ENCODE data around the gene AGL. TPM values are rescaled to one million over a fixed set of nuclear protein-coding genes. Genes with fewer than 3 reads are reported as not detected.
"Not testable (repeated sequence)": the region's sequence is repeated elsewhere in the genome, so short reads cannot be mapped to it uniquely, and the experiment has no call there.

The AGL gene
- polyA plus RNA-seq, 2 of the 4 experiments (the other 2 are of a cell fraction) = 5.5 to 7.4 TPM

DNA sequence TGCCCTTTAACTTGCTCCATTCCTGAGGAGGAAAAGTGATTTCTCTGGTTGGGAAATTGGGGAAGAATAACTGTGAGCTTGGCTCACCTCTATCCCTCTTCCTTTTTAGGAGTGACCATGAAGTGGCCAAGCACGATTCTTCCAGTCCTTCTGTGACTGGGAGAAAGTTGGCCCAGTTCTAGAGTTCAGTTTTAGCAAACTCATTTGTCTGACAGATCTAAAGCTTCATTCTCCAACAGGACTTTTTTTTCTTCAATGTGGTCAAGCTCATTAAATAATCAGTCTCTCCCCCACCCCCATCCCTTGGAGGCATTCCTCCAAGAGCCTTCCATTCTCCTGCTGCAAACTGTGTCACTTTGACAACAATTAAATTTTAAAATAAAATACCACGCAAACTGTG, 6.4 kb upstream of the AGL start:
- POLR2A ChIA-PET = no interaction called here
- 83% methylated on average over 2 of the region's 2 CpGs for WGBS (ENCODE audit: missing lambda C conversion rate)

DNA sequence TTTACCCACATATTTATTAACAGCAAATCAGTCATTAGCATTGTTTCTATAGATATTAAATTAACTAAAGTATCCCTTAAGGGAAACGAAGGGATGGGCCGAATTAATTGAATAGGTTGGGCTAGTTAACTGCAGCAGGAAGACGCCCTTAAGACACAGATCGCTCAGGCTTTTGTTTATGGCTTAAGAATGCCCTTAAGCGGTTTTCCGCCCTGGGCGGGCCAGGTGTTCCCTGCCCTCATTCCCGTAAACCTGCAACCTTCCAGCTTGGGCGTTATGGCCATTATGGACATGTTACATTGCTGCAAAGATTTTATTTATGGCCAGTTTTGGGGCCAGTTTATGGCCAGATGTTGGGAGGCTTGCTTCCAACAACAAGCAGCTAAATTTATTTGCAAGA, 5.0 kb upstream of the AGL start:
- H3K9me3 ChIP-seq; H3K4me3 ChIP-seq; POLR2A ChIA-PET; H3K27ac ChIP-seq; H3K4me1 ChIP-seq; H3K4me2 ChIP-seq; ATAC-seq; DNase-seq (ENCODE audit: low read depth in 1 of 2, low spot score in 1 of 2); CTCF ChIA-PET; FAIRE-seq: not testable (repeated sequence)
- 81% methylated on average over 9 of the region's 9 CpGs for whole genome bisulfite sequencing (ENCODE audit: missing lambda C conversion rate)

More for the DNA sequence above, 6.4 kb upstream of the AGL start:
- Histone ChIP-seq H3K4me1 (no peaks in the 10 kb centered on the region), H3K27ac (no peak overlapping the region), H3K4me2 (no peak overlapping the region), H3K4me3 (no peak overlapping the region), H3K9me3 (no peaks in the 10 kb centered on the region)
- ATAC-seq = no peak
- FAIRE-seq = no peak
- no peak for TF ChIP-seq SMC3 (IDR thresholded peaks at IDR 0.05)
- TF ChIP-seq FOXS1 (CRISPR knock-in tag; IDR thresholded peaks at IDR 0.05) = no peak
- no peak for TF ChIP-seq RCOR1 (IDR thresholded peaks at IDR 0.05; ENCODE audit: low read depth, low read length)
- TF ChIP-seq, protein P1, sequence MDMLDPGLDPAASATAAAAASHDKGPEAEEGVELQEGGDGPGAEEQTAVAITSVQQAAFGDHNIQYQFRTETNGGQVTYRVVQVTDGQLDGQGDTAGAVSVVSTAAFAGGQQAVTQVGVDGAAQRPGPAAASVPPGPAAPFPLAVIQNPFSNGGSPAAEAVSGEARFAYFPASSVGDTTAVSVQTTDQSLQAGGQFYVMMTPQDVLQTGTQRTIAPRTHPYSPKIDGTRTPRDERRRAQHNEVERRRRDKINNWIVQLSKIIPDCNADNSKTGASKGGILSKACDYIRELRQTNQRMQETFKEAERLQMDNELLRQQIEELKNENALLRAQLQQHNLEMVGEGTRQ (IDR thresholded peaks at IDR 0.05) = no peak
- no peak for TF ChIP-seq HEYL (CRISPR knock-in tag; IDR thresholded peaks at IDR 0.05)
- no peak for TF ChIP-seq EHMT2 (IDR thresholded peaks at IDR 0.05; ENCODE audit: low read depth)
- TF ChIP-seq PHF8 (IDR thresholded peaks at IDR 0.05; ENCODE audit: borderline replicate concordance, low read depth) = no peak
- DNase-seq (ENCODE audit: low read depth in 1 of 2, low spot score in 1 of 2) = no peak
- CTCF ChIA-PET = no interaction called here

DNA sequence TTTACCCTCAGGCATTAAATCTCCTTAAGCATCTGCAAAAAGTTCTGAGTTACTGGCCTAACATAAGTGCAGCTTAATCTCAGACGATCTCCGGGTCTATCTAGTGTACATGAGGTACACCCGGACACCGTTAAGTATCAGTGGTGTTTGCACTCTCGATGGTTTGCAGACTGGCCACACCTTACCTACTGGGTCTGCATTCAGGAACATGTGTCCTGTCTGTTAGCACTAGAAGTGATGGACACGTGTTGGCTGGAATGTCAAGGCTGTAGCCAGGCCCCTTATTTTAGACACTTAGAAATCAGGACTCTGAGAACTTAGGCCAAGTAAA, 783 bp upstream of the AGL start:
- no peak for FAIRE-seq

DNA sequence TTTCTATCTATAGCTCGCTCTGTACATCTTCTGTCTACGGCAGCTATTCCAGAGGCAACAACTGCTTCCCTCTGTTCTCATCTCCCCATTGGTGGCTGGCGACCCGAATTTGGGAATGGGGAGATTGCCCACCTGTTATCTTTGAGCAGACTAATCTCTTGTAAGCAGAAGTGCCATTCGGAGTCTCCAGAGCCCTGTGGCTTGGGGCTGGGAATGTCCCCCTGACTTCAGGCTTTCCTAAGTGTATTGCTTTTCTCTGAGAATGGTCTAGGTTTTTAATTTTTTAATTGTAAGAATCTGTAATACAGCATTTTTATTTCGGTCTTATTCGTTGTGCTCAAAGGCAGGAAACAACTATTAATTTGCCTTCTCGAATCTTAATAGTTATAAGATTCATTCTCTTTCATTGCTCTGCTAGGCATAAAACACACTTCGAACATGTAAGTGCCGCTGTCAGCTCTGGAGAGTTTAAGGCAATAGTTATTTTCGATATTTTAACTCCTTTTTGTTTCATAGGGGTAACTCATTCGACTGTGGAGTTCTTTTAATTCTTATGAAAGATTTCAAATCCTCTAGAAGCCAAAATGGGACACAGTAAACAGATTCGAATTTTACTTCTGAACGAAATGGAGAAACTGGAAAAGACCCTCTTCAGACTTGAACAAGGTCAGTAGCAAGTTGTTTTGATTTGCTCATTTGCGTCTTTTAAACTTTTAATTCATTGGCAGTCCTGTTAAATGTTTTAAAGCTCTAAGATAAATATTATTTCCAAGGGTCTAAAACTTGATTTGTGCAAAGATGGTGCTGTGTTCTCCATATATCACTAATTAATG, 514 bp downstream of the AGL start:
- H3K4me1 ChIP-seq = peaks cover 8% of the 10 kb centered on the region; the same call in 1 of the 3 replicates
- 4% methylated on average over 15 of the region's 15 CpGs for WGBS (ENCODE audit: missing lambda C conversion rate)
- ATAC-seq (peak; percentile 32 to 37; a peak in 4 of 6 replicates), DNase-seq (ENCODE audit: low read depth in 1 of 2, low spot score in 1 of 2) (no peak), FAIRE-seq (no peak)
- peak overlapping the region; percentile 94 for H3K4me3 ChIP-seq
- ChIA-PET POLR2A (no interaction called here), CTCF (no interaction called here)
- peak overlapping the region; percentile 76 for H3K4me2 ChIP-seq
- H3K27ac ChIP-seq = peak overlapping the region; percentile 78 to 94
- H3K9me3 ChIP-seq = no peaks in the 10 kb centered on the region
- TF ChIP-seq CHD2 (IDR thresholded peaks at IDR 0.05; ENCODE audit: low read length, partially characterized antibody) (no peak), BHLHE40 (IDR thresholded peaks at IDR 0.05; ENCODE audit: low read depth, low read length) (no peak), EHMT2 (IDR thresholded peaks at IDR 0.05; ENCODE audit: low read depth) (no peak), ZSCAN20 (CRISPR knock-in tag; IDR thresholded peaks at IDR 0.05) (no peak), CBX8 (IDR thresholded peaks at IDR 0.05) (no peak), NR3C1 (IDR thresholded peaks at IDR 0.05) (no peak), JUNB (IDR thresholded peaks at IDR 0.05) (no peak), ZFP36 (IDR thresholded peaks at IDR 0.05; ENCODE audit: borderline replicate concordance, partially characterized antibody) (no peak), POLR2AphosphoS2 (conservative IDR thresholded peaks at IDR 0.05; ENCODE audit: low read length) (no peak), MYC (IDR thresholded peaks at IDR 0.05; ENCODE audit: borderline replicate concordance, low read length) (no peak), HDAC2 (IDR thresholded peaks at IDR 0.05) (no peak), MAZ (IDR thresholded peaks at IDR 0.05; ENCODE audit: borderline replicate concordance, low read depth, low read length) (no peak), EP300 (IDR thresholded peaks at IDR 0.05) (no peak), KDM5A (IDR thresholded peaks at IDR 0.05) (no peak), EHF (CRISPR knock-in tag; IDR thresholded peaks at IDR 0.05) (no peak)
- TF ChIP-seq, protein P1 (IDR thresholded peaks at IDR 0.05) = no peak
- TF ChIP-seq, protein P2, sequence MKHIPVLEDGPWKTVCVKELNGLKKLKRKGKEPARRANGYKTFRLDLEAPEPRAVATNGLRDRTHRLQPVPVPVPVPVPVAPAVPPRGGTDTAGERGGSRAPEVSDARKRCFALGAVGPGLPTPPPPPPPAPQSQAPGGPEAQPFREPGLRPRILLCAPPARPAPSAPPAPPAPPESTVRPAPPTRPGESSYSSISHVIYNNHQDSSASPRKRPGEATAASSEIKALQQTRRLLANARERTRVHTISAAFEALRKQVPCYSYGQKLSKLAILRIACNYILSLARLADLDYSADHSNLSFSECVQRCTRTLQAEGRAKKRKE (CRISPR knock-in tag; IDR thresholded peaks at IDR 0.05; ENCODE audit: low read depth) = no peak
- TF ChIP-seq, protein P3, sequence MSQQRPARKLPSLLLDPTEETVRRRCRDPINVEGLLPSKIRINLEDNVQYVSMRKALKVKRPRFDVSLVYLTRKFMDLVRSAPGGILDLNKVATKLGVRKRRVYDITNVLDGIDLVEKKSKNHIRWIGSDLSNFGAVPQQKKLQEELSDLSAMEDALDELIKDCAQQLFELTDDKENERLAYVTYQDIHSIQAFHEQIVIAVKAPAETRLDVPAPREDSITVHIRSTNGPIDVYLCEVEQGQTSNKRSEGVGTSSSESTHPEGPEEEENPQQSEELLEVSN (IDR thresholded peaks at IDR 0.05; ENCODE audit: borderline replicate concordance, low read depth) = no peak

More for the DNA sequence above, 783 bp upstream of the AGL start:
- ATAC-seq (peak; percentile 23 to 51; a peak in 5 of 6 replicates), DNase-seq (ENCODE audit: low read depth in 1 of 2, low spot score in 1 of 2) (peak in 1 of 2 experiments; percentile 14)
- peaks cover 8% of the 10 kb centered on the region; the same call in 1 of the 3 replicates for H3K4me1 ChIP-seq
- TF ChIP-seq POLR2AphosphoS2 (conservative IDR thresholded peaks at IDR 0.05; ENCODE audit: low read length) = no peak
- TF ChIP-seq HDAC2 (IDR thresholded peaks at IDR 0.05) = no peak
- TF ChIP-seq TFCP2L1 (CRISPR knock-in tag; IDR thresholded peaks at IDR 0.05) = no peak
- TF ChIP-seq RARB (CRISPR knock-in tag; IDR thresholded peaks at IDR 0.05) = no peak
- no peak for TF ChIP-seq NPAS2 (CRISPR knock-in tag; IDR thresholded peaks at IDR 0.05; ENCODE audit: borderline replicate concordance)
- no peak for TF ChIP-seq ZFP36 (IDR thresholded peaks at IDR 0.05; ENCODE audit: borderline replicate concordance, partially characterized antibody)
- no peak for TF ChIP-seq KDM5A (IDR thresholded peaks at IDR 0.05)
- TF ChIP-seq ZSCAN20 (CRISPR knock-in tag; IDR thresholded peaks at IDR 0.05) = no peak
- no peak for TF ChIP-seq ZC3H11A (IDR thresholded peaks at IDR 0.05)
- TF ChIP-seq RAD21 (conservative IDR thresholded peaks at IDR 0.05 in 1 of 2, IDR thresholded peaks at IDR 0.05 in 1 of 2) = no peak
- TF ChIP-seq NFE2L2 (conservative IDR thresholded peaks at IDR 0.05; ENCODE audit: low read length) = no peak
- no peak for TF ChIP-seq EHMT2 (IDR thresholded peaks at IDR 0.05; ENCODE audit: low read depth)
- TF ChIP-seq MAFK (IDR thresholded peaks at IDR 0.05; ENCODE audit: partially characterized antibody) = no peak
- no peak for TF ChIP-seq FOSL2 (IDR thresholded peaks at IDR 0.05)
- no peak for TF ChIP-seq FOSL2 (CRISPR knock-in tag; IDR thresholded peaks at IDR 0.05)
- no peak for TF ChIP-seq CBX2 (IDR thresholded peaks at IDR 0.05; ENCODE audit: borderline replicate concordance, low read depth)
- TF ChIP-seq ZNF302 (CRISPR knock-in tag; IDR thresholded peaks at IDR 0.05) = no peak
- 69% methylated on average over 5 of the region's 6 CpGs for WGBS (ENCODE audit: missing lambda C conversion rate)
- H3K9me3 ChIP-seq = no peaks in the 10 kb centered on the region
- POLR2A ChIA-PET = interaction anchor here (1.3 kb wide), 1 partner anchor 121 kb away, joined by 4 read pairs; the partner anchor contains the start of gene SLC35A3
- H3K27ac ChIP-seq = peak overlapping the region; percentile 78 to 94
- CTCF ChIA-PET = interaction anchor here (1.0 kb wide), 1 partner anchor 63 kb away, joined by 3 read pairs; no protein-coding TSS in a partner anchor
- peak overlapping the region; percentile 94 for H3K4me3 ChIP-seq
- H3K4me2 ChIP-seq = peak overlapping the region; percentile 76
